ENCODE data around the gene MEGF11. TPM values are rescaled to one million over a fixed set of nuclear protein-coding genes. Genes with fewer than 3 reads are reported as not detected.

Gene MEGF11
- polyA plus RNA-seq, 1 of the 3 experiments (the other 2 are of a cell fraction) = not detected

DNA sequence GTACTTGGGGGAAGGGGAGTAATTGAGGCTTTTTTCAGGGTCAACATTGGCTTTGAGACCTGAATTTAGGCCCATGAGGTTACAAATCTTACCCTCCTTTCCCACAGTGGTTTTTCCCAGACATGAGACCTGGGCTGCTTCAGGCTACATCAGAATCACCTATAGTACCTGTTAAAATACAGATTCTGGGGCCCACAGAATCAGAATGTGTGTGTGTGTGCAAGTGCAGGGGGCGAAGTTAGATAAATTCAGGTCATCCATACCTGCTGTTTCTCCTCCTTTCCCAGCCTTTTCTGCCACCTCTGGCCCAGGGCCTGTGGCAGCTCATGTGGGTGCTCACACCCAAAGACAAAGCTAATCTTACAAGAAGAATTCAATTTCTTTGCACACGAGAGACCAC, 273.7 kb downstream of the MEGF11 start (continued):
- TF ChIP-seq, protein P1, sequence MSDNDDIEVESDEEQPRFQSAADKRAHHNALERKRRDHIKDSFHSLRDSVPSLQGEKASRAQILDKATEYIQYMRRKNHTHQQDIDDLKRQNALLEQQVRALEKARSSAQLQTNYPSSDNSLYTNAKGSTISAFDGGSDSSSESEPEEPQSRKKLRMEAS (IDR thresholded peaks at IDR 0.05; ENCODE audit: low read depth) = no peak
- no peak for TF ChIP-seq MEF2A (IDR thresholded peaks at IDR 0.05; ENCODE audit: borderline replicate concordance, low read depth)

- TF ChIP-seq RCOR1 (IDR thresholded peaks at IDR 0.05; ENCODE audit: low read length) (no peak), RFX5 (IDR thresholded peaks at IDR 0.05; ENCODE audit: low read length) (no peak), TCF12 (IDR thresholded peaks at IDR 0.05) (no peak), SIN3A (IDR thresholded peaks at IDR 0.05; ENCODE audit: borderline replicate concordance, low read depth, low read length) (no peak), SMC3 (IDR thresholded peaks at IDR 0.05; ENCODE audit: low read depth, low read length) (no peak), IRF3 (IDR thresholded peaks at IDR 0.05; ENCODE audit: low read depth, low read length) (no peak), POLR2AphosphoS5 (IDR thresholded peaks at IDR 0.05; ENCODE audit: low read depth, low read length) (no peak), EZH2phosphoT487 (IDR thresholded peaks at IDR 0.05; ENCODE audit: borderline replicate concordance, low read depth) (no peak), USF1 (IDR thresholded peaks at IDR 0.05; ENCODE audit: borderline replicate concordance, low read depth) (no peak), ELF1 (IDR thresholded peaks at IDR 0.05) (no peak), GATA2 (CRISPR knock-in tag; IDR thresholded peaks at IDR 0.05) (no peak), NRF1 (IDR thresholded peaks at IDR 0.05; ENCODE audit: low read depth, low read length) (no peak), JUND (IDR thresholded peaks at IDR 0.05) (no peak)
- TF ChIP-seq, protein P1 (IDR thresholded peaks at IDR 0.05; ENCODE audit: low read depth) = no peak
- Histone ChIP-seq H3K36me3 (replicated peaks in 1 of 2; ENCODE audit: control insufficient read depth in 1 of 2, insufficient read depth in 2 of 2, low read length in 1 of 2) (no peaks in the 10 kb centered on the region), H3K27ac (ENCODE audit: low read depth in 2 of 2, low read length in 1 of 2) (no peak overlapping the region), H3K4me2 (no peak overlapping the region), H3K4me3 (ENCODE audit: low read depth in 2 of 2, low read length in 1 of 2) (no peak overlapping the region), H3K27me3 (ENCODE audit: insufficient read depth) (no peaks in the 10 kb centered on the region; the same call in 1 of the 2 replicates), H3K79me2 (ENCODE audit: insufficient read depth) (no peaks in the 10 kb centered on the region), H2AFZ (ENCODE audit: low read depth) (no peak overlapping the region), H3K9ac (no peak overlapping the region), H3K4me1 (ENCODE audit: control insufficient read depth in 1 of 2, insufficient read depth in 2 of 2, low read depth in 1 of 2, low read length in 1 of 2) (peaks cover 0 to 11% of the 10 kb centered on the region in 2 experiments; a peak in 1 of 4 replicates), H3K9me3 (no peaks in the 10 kb centered on the region), H3F3A (replicated peaks; ENCODE audit: insufficient read depth) (no peaks in the 10 kb centered on the region), H4K20me1 (ENCODE audit: insufficient read depth) (no peaks in the 10 kb centered on the region), H3K9me2 (no peaks in the 10 kb centered on the region)
- no peak for DNase-seq
- ChIA-PET POLR2A (no interaction called here), CTCF (interaction anchor here (0.7 to 1.5 kb wide), 6 partner anchors 9 to 172 kb away, joined by 3 to 4 read pairs (median 3); no protein-coding TSS in a partner anchor)
- WGBS (ENCODE audit: low lambda C conversion rate) = 55% methylated on average over 7 of the region's 7 CpGs
Observed at GRCh38 chr15:65979316-65979715, 274.2 kb downstream of the MEGF11 start.
